HepG2 (cell line): ENCODE data around the gene KATNB1.

ENCODE experiments used
- ATF3 ChIP-seq: sonication (generic); formaldehyde crosslinking; IDR thresholded peaks from 2 replicates; pipeline ENCODE4 v1.4.0; 2020; ENCODE audit warnings: missing genetic modification reagents
- CTCF ChIP-seq: sonication (generic); formaldehyde crosslinking; IDR thresholded peaks from 2 replicates; pipeline ENCODE4 v1.5.0; 2020; ENCODE audit warnings: mild to moderate bottlenecking, missing genetic modification reagents, moderate library complexity
- JUN ChIP-seq: sonication (generic); formaldehyde crosslinking; IDR thresholded peaks from 2 replicates; pipeline ENCODE4 v1.4.0; 2020; ENCODE audit warnings: mild to moderate bottlenecking, missing genetic modification reagents
- KDM4B ChIP-seq: sonication (generic); formaldehyde crosslinking; IDR thresholded peaks from 2 replicates; pipeline ENCODE4 v1.4.0; 2020; ENCODE audit warnings: missing genetic modification reagents
- REPIN1 ChIP-seq: sonication (generic); formaldehyde crosslinking; IDR thresholded peaks from 2 replicates; pipeline ENCODE4 v1.8.0; 2022; ENCODE audit warnings: missing genetic modification reagents, low read depth, mild to moderate bottlenecking, borderline replicate concordance
- ZHX2 ChIP-seq, 2 experiments: sonication (generic) in 1 of 2; formaldehyde crosslinking in 1 of 2; IDR thresholded peaks; 2 replicates each; pipeline versions ENCODE4 v1.6.1 to v1.9.0; 2014 to 2022; ENCODE audit warnings: antibody characterized with exemption in 1 of 2, borderline replicate concordance in 1 of 2, inconsistent platforms in 1 of 2, low read depth in 1 of 2, missing genetic modification reagents in 1 of 2
- ZNF121 ChIP-seq: sonication (generic); formaldehyde crosslinking; IDR thresholded peaks from 2 replicates; pipeline ENCODE4 v1.5.0; 2020; ENCODE audit warnings: mild to moderate bottlenecking, missing genetic modification reagents

- TF ChIP-seq JUN, result no peak
- TF ChIP-seq KDM4B (CRISPR knock-in tag), result no peak
- TF ChIP-seq ZHX2 (IDR thresholded peaks at IDR 0.05; ENCODE audit: low read depth), result no peak
- TF ChIP-seq ZHX2 (CRISPR knock-in tag; IDR thresholded peaks at IDR 0.05; ENCODE audit: borderline replicate concordance), result no peak
- no peak for TF ChIP-seq ATF3
- no peak for TF ChIP-seq ZNF121 (CRISPR knock-in tag)
- no peak; the same call in 1 of the 2 replicates for TF ChIP-seq CTCF (CRISPR knock-in tag)
- TF ChIP-seq REPIN1 (CRISPR knock-in tag), result no peak
These were observed 30.4 kb upstream of the KATNB1 start for GRCh38 chr16:57704905-57705852.
